ENCODE data around the gene CAD. TPM values are rescaled to one million over a fixed set of nuclear protein-coding genes. Genes with fewer than 3 reads are reported as not detected.

The CAD gene
- total RNA-seq, 1 experiment from 2014 or later = 86.4 TPM

- Histone ChIP-seq H3K4me3 (ENCODE audit: low read depth, low read length) (no peak overlapping the region), H3K9me3 (no peaks in the 10 kb centered on the region), H3K36me3 (ENCODE audit: control insufficient read depth, insufficient read depth, low read length) (no peaks in the 10 kb centered on the region), H3K4me1 (peaks cover 7% of the 10 kb centered on the region), H3K27me3 (replicated peaks; ENCODE audit: control insufficient read depth, insufficient read depth, low read length) (no peaks in the 10 kb centered on the region)
- H3K27ac Mint-ChIP-seq (ENCODE audit: unreplicated experiment) = no peak overlapping the region
- no peak for DNase-seq
- intact Hi-C loops (cut with micrococcal nuclease; ENCODE audit: unreplicated experiment) = loop anchor here (10.0 kb wide), 1 partner anchor 187 kb away; no protein-coding TSS in a partner anchor
- H3K36me3 Mint-ChIP-seq (ENCODE audit: insufficient read depth, unreplicated experiment) = no peaks in the 10 kb centered on the region
- no peaks in the 10 kb centered on the region for H3K27me3 Mint-ChIP-seq (ENCODE audit: insufficient read depth, unreplicated experiment)
- no peaks in the 10 kb centered on the region for H3K9me3 Mint-ChIP-seq (ENCODE audit: unreplicated experiment)
- no peak for TF ChIP-seq CTCF (IDR thresholded peaks at IDR 0.05; ENCODE audit: insufficient read depth in 1 of 2, low read depth in 1 of 2, low read length in 1 of 2, severe bottlenecking in 1 of 2, unreplicated experiment in 1 of 2)
- H3K4me1 Mint-ChIP-seq (ENCODE audit: low read depth, unreplicated experiment) = peaks cover 21% of the 10 kb centered on the region
- POLR2A ChIA-PET = no interaction called here
- H3K4me3 Mint-ChIP-seq (ENCODE audit: unreplicated experiment) = no peak overlapping the region
- CTCF ChIA-PET = interaction anchor here (1.6 kb wide), 2 partner anchors 9 to 22 kb away, joined by 7 to 9 read pairs; no protein-coding TSS in a partner anchor
- BruUV-seq (replicated peaks) = no TSS peak
Observed at GRCh38 chr2:27281442-27281841, 64.3 kb downstream of the CAD start.

- H3K36me3 Mint-ChIP-seq (ENCODE audit: insufficient read depth, unreplicated experiment) = no peaks in the 10 kb centered on the region
- BruUV-seq (replicated peaks) = no TSS peak
- Histone ChIP-seq H3K4me3 (ENCODE audit: low read depth, low read length) (no peak within 1 kb of the TSS), H3K4me1 (peaks cover 7% of the 10 kb centered on the region), H3K36me3 (ENCODE audit: control insufficient read depth, insufficient read depth, low read length) (no peaks in the 10 kb centered on the region), H3K9me3 (no peaks in the 10 kb centered on the region), H3K27me3 (replicated peaks; ENCODE audit: control insufficient read depth, insufficient read depth, low read length) (no peaks in the 10 kb centered on the region)
- intact Hi-C loops (cut with micrococcal nuclease; ENCODE audit: unreplicated experiment) = loop anchor here (10.0 kb wide), 1 partner anchor 187 kb away; no protein-coding TSS in a partner anchor
- TF ChIP-seq CTCF (IDR thresholded peaks at IDR 0.05; ENCODE audit: insufficient read depth in 1 of 2, low read depth in 1 of 2, low read length in 1 of 2, severe bottlenecking in 1 of 2, unreplicated experiment in 1 of 2) = no peak
- ChIA-PET CTCF (interaction anchor here (1.6 to 2.0 kb wide), 3 partner anchors 9 to 21 kb away, joined by 7 to 14 read pairs (median 9); no protein-coding TSS in a partner anchor), POLR2A (no interaction called here)
- DNase-seq = no peak
- H3K27me3 Mint-ChIP-seq (ENCODE audit: insufficient read depth, unreplicated experiment) = no peaks in the 10 kb centered on the region
- no peak within 1 kb of the TSS for H3K4me3 Mint-ChIP-seq (ENCODE audit: unreplicated experiment)
- H3K4me1 Mint-ChIP-seq (ENCODE audit: low read depth, unreplicated experiment) = peaks cover 16% of the 10 kb centered on the region
- H3K27ac Mint-ChIP-seq (ENCODE audit: unreplicated experiment) = peak within 1 kb of the TSS; percentile 68
- H3K9me3 Mint-ChIP-seq (ENCODE audit: unreplicated experiment) = no peaks in the 10 kb centered on the region
Observed at GRCh38 chr2:27281855-27282559, 64.8 kb downstream of the CAD start, which contains the start of gene TRIM54. Gene TRIM54, plus strand, starts transcription at chr2:27282429. Its CDS starts 303 bp downstream, at chr2:27282732.

- no peak for TF ChIP-seq CTCF (IDR thresholded peaks at IDR 0.05; ENCODE audit: insufficient read depth in 1 of 2, low read depth in 1 of 2, low read length in 1 of 2, severe bottlenecking in 1 of 2, unreplicated experiment in 1 of 2)
- Histone ChIP-seq H3K4me3 (ENCODE audit: low read depth, low read length) (no peak overlapping the region), H3K4me1 (peaks cover 7% of the 10 kb centered on the region), H3K27me3 (replicated peaks; ENCODE audit: control insufficient read depth, insufficient read depth, low read length) (no peaks in the 10 kb centered on the region), H3K36me3 (ENCODE audit: control insufficient read depth, insufficient read depth, low read length) (no peaks in the 10 kb centered on the region), H3K9me3 (no peaks in the 10 kb centered on the region)
- no TSS peak for BruUV-seq (replicated peaks)
- H3K27ac Mint-ChIP-seq (ENCODE audit: unreplicated experiment) = peak overlapping the region; percentile 5
- H3K4me1 Mint-ChIP-seq (ENCODE audit: low read depth, unreplicated experiment) = peaks cover 16% of the 10 kb centered on the region
- DNase-seq = no peak
- no peaks in the 10 kb centered on the region for H3K27me3 Mint-ChIP-seq (ENCODE audit: insufficient read depth, unreplicated experiment)
- intact Hi-C loops (cut with micrococcal nuclease; ENCODE audit: unreplicated experiment) = loop anchor here (10.0 kb wide), 1 partner anchor 188 kb away; no protein-coding TSS in a partner anchor
- H3K4me3 Mint-ChIP-seq (ENCODE audit: unreplicated experiment) = no peak overlapping the region
- H3K9me3 Mint-ChIP-seq (ENCODE audit: unreplicated experiment) = no peaks in the 10 kb centered on the region
- no peaks in the 10 kb centered on the region for H3K36me3 Mint-ChIP-seq (ENCODE audit: insufficient read depth, unreplicated experiment)
- ChIA-PET POLR2A (interaction anchor here (0.7 kb wide), 1 partner anchor 13 kb away, joined by 6 read pairs; no protein-coding TSS in a partner anchor), CTCF (interaction anchor here (0.6 to 2.0 kb wide), 5 partner anchors 10 to 850 kb away, joined by 3 to 14 read pairs (median 7); no protein-coding TSS in a partner anchor)
Observed at GRCh38 chr2:27282892-27283291, 65.7 kb downstream of the CAD start.
